Vagina (tissue), 2 donors: ENCODE results near the gene SOX15.

Experiments used
- POLR2A ChIP-seq, 2 donors: fragments of 450-650 bp; IDR thresholded peaks; one replicate each; pipeline ENCODE4 v1.6.1; 2017; ENCODE audit warnings: antibody characterized with exemption in 2 of 2, mild to moderate bottlenecking in 2 of 2, moderate library complexity in 2 of 2
- POLR2AphosphoS5 ChIP-seq, 2 donors: sonication (generic); formaldehyde crosslinking; IDR thresholded peaks; one replicate each; pipeline ENCODE4 v1.9.0; 2017; ENCODE audit warnings: antibody characterized with exemption in 2 of 2, mild to moderate bottlenecking in 2 of 2, low read depth in 1 of 2; ENCODE audit not compliant: insufficient read depth in 1 of 2
- TF ChIP-seq, protein P1 (sequence below), 3 experiments: fragments of 450-650 bp in 2 of 3; fragments of 200-600 bp in 1 of 3; sonication (generic) in 1 of 3; IDR thresholded peaks; one replicate each; pipeline ENCODE4 v1.5.1; 2017 to 2019; ENCODE audit warnings: antibody characterized with exemption in 3 of 3, mild to moderate bottlenecking in 2 of 3, moderate library complexity in 2 of 3

DNA sequence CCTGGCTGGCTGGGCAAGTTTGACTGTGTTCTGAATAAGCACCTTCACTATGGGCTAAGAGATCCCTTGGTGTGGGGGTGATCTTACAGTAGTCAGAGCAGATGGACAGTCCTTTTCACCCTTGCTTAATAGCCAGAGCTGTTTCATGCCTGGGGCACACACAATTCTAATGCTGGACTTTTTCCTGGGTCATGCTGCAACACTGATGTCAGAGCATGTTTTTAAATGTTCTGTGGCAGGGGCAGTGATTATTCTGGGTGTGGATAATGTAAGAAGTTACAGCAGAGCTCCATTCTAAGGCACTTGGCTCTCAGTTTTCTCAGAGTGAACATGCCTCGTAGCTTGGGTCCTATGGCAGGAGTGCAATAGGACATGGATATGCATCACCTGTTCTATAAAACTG, 14.4 kb downstream of the SOX15 start:
- TF ChIP-seq, protein P1, sequence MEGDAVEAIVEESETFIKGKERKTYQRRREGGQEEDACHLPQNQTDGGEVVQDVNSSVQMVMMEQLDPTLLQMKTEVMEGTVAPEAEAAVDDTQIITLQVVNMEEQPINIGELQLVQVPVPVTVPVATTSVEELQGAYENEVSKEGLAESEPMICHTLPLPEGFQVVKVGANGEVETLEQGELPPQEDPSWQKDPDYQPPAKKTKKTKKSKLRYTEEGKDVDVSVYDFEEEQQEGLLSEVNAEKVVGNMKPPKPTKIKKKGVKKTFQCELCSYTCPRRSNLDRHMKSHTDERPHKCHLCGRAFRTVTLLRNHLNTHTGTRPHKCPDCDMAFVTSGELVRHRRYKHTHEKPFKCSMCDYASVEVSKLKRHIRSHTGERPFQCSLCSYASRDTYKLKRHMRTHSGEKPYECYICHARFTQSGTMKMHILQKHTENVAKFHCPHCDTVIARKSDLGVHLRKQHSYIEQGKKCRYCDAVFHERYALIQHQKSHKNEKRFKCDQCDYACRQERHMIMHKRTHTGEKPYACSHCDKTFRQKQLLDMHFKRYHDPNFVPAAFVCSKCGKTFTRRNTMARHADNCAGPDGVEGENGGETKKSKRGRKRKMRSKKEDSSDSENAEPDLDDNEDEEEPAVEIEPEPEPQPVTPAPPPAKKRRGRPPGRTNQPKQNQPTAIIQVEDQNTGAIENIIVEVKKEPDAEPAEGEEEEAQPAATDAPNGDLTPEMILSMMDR (IDR thresholded peaks at IDR 0.05), result no peak
- TF ChIP-seq POLR2A (IDR thresholded peaks at IDR 0.05) (no peak), POLR2AphosphoS5 (IDR thresholded peaks at IDR 0.05; ENCODE audit: insufficient read depth in 1 of 2, low read depth in 1 of 2) (no peak)
